GM23338 (cell line): ENCODE results near the gene PVALEF. TPM values are rescaled to one million over a fixed set of nuclear protein-coding genes. Genes with fewer than 3 reads are reported as not detected.

Source experiments
- ATAC-seq: fragments of 200-7000 bp; cut with Tn5 transposase; 3 replicates; pipeline ENCODE4 v1.9.1; 2020
- DNase-seq: peaks from one replicate; pipeline ENCODE4 v3.0.0-alpha.2; 2015; ENCODE audit warnings: low spot score
- H2AFZ ChIP-seq: fragments of 200-600 bp; sonication (generic); 2 replicates; pipeline ENCODE4 v1.8.0; 2016; ENCODE audit warnings: antibody characterized with exemption, mild to moderate bottlenecking, moderate library complexity
- H3F3A ChIP-seq: fragments of 200-600 bp; sonication (generic); replicated peaks from 2 replicates; pipeline ENCODE4 v1.8.0; 2017; ENCODE audit warnings: antibody characterized with exemption, mixed run types, low read depth
- H3K27ac ChIP-seq: fragments of 200-600 bp; sonication (generic); 2 replicates; pipeline ENCODE4 v1.6.1; 2016; ENCODE audit warnings: low read depth
- H3K27me3 ChIP-seq: fragments of 200-600 bp; sonication (generic); 2 replicates; pipeline ENCODE4 v1.8.0; 2016; ENCODE audit warnings: mild to moderate bottlenecking, mixed run types, moderate library complexity; ENCODE audit not compliant: insufficient read depth
- H3K36me3 ChIP-seq: fragments of 200-600 bp; sonication (generic); 2 replicates; pipeline ENCODE4 v1.8.0; 2016; ENCODE audit warnings: mild to moderate bottlenecking; ENCODE audit not compliant: insufficient read depth
- H3K4me1 ChIP-seq: fragments of 200-600 bp; sonication (generic); 2 replicates; pipeline ENCODE4 v1.8.0; 2016; ENCODE audit warnings: mild to moderate bottlenecking, moderate library complexity; ENCODE audit not compliant: insufficient read depth
- H3K4me2 ChIP-seq: fragments of 200-600 bp; sonication (generic); 2 replicates; pipeline ENCODE4 v1.7.1; 2017; ENCODE audit warnings: mixed run types
- H3K4me3 ChIP-seq: fragments of 200-600 bp; sonication (generic); 2 replicates; pipeline ENCODE4 v1.6.1; 2016; ENCODE audit warnings: mixed run types
- H3K79me2 ChIP-seq: fragments of 200-600 bp; sonication (generic); replicated peaks from 2 replicates; pipeline ENCODE4 v1.8.0; 2017; ENCODE audit warnings: mild to moderate bottlenecking; ENCODE audit not compliant: insufficient read depth
- H3K9me2 ChIP-seq: fragments of 200-600 bp; sonication (generic); 2 replicates; pipeline ENCODE4 v1.8.0; 2017; ENCODE audit not compliant: insufficient read depth
- H4K20me1 ChIP-seq: fragments of 200-600 bp; sonication (generic); replicated peaks from 2 replicates; pipeline ENCODE4 v1.8.0; 2017; ENCODE audit warnings: mild to moderate bottlenecking; ENCODE audit not compliant: insufficient read depth
- H3K27ac Mint-ChIP-seq: 2 replicates; pipeline ENCODE4 v1.8.0; 2020; ENCODE audit warnings: inconsistent platforms, mild to moderate bottlenecking, moderate library complexity, mixed read lengths
- H3K27me3 Mint-ChIP-seq: 3 replicates; pipeline ENCODE4 v1.8.0; 2022; ENCODE audit warnings: low read depth, mild to moderate bottlenecking, moderate library complexity, mixed read lengths, inconsistent platforms; ENCODE audit not compliant: insufficient read depth, poor library complexity
- H3K36me3 Mint-ChIP-seq: 3 replicates; pipeline ENCODE4 v1.8.0; 2021; ENCODE audit warnings: low read depth, mild to moderate bottlenecking, inconsistent platforms, moderate library complexity, mixed read lengths
- H3K4me1 Mint-ChIP-seq: 3 replicates; pipeline ENCODE4 v1.8.0; 2020; ENCODE audit warnings: mild to moderate bottlenecking, inconsistent platforms, mixed read lengths
- H3K4me3 Mint-ChIP-seq: 3 replicates; pipeline ENCODE4 v1.8.0; 2021; ENCODE audit warnings: moderate library complexity, mild to moderate bottlenecking, inconsistent platforms, mixed read lengths
- H3K9me3 Mint-ChIP-seq: 3 replicates; pipeline ENCODE4 v1.8.0; 2020; ENCODE audit warnings: moderate library complexity, mild to moderate bottlenecking, inconsistent platforms, mixed read lengths
- EZH2 ChIP-seq: fragments of 200-600 bp; sonication (generic); IDR thresholded peaks from one replicate; pipeline ENCODE4 v1.8.0; 2017; ENCODE audit warnings: antibody characterized with exemption, mild to moderate bottlenecking, low read depth; ENCODE audit not compliant: unreplicated experiment
- JUNB ChIP-seq: IDR thresholded peaks from one replicate; pipeline ENCODE4 v1.6.1; 2016; ENCODE audit warnings: antibody characterized with exemption; ENCODE audit not compliant: unreplicated experiment
- NANOG ChIP-seq: IDR thresholded peaks from 2 replicates; pipeline ENCODE4 v1.6.1; 2016; ENCODE audit warnings: antibody characterized with exemption, borderline replicate concordance
- ZNF462 ChIP-seq: fragments of 250-450 bp; sonication (Bioruptor Pico); IDR thresholded peaks from 2 replicates; pipeline ENCODE4 v1.5.0; 2020; ENCODE audit warnings: mild to moderate bottlenecking, moderate library complexity
- polyA plus RNA-seq: library from polyadenylated mRNA; unstranded; fragments of >200 nt; fragmentation: Nextera tagmentation; extraction: Ambion mirVana; gene quantifications from 2 replicates; pipeline ENCODE4 v1.2.1, GENCODE V29; 2016
- total RNA-seq: library from RNA; depleted of rRNA; stranded (reverse); fragments of >200 nt; shearing (Covaris generic); gene quantifications from 2 replicates; pipeline ENCODE4 v1.2.3, GENCODE V29; 2014
- TF ChIP-seq, protein P1 (sequence below): IDR thresholded peaks from 2 replicates; pipeline ENCODE4 v1.6.1; 2016; ENCODE audit warnings: antibody characterized with exemption
- TF ChIP-seq, protein P2 (sequence below), 2 experiments: fragments of 200-600 bp in 1 of 2; sonication (generic) in 1 of 2; conservative IDR thresholded peaks; 2 replicates each; pipeline versions ENCODE4 v1.5.1 to v1.6.1; 2016 to 2017; ENCODE audit warnings: antibody characterized with exemption in 2 of 2, low read depth in 2 of 2, mild to moderate bottlenecking in 2 of 2, moderate library complexity in 1 of 2
- TF ChIP-seq, protein P3 (sequence below): IDR thresholded peaks from one replicate; pipeline ENCODE4 v1.6.1; 2018; ENCODE audit warnings: antibody characterized with exemption; ENCODE audit not compliant: unreplicated experiment

The PVALEF gene
- total and polyA plus RNA-seq, 2 experiments from 2014 or later = not detected

GRCh38 chr17:81179220-81179619, 13.9 kb downstream of the PVALEF start (continued):
- TF ChIP-seq ZNF462 = no peak
- no peak for TF ChIP-seq EZH2
- TF ChIP-seq, protein P1, sequence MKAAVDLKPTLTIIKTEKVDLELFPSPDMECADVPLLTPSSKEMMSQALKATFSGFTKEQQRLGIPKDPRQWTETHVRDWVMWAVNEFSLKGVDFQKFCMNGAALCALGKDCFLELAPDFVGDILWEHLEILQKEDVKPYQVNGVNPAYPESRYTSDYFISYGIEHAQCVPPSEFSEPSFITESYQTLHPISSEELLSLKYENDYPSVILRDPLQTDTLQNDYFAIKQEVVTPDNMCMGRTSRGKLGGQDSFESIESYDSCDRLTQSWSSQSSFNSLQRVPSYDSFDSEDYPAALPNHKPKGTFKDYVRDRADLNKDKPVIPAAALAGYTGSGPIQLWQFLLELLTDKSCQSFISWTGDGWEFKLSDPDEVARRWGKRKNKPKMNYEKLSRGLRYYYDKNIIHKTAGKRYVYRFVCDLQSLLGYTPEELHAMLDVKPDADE = no peak
- TF ChIP-seq, protein P2, sequence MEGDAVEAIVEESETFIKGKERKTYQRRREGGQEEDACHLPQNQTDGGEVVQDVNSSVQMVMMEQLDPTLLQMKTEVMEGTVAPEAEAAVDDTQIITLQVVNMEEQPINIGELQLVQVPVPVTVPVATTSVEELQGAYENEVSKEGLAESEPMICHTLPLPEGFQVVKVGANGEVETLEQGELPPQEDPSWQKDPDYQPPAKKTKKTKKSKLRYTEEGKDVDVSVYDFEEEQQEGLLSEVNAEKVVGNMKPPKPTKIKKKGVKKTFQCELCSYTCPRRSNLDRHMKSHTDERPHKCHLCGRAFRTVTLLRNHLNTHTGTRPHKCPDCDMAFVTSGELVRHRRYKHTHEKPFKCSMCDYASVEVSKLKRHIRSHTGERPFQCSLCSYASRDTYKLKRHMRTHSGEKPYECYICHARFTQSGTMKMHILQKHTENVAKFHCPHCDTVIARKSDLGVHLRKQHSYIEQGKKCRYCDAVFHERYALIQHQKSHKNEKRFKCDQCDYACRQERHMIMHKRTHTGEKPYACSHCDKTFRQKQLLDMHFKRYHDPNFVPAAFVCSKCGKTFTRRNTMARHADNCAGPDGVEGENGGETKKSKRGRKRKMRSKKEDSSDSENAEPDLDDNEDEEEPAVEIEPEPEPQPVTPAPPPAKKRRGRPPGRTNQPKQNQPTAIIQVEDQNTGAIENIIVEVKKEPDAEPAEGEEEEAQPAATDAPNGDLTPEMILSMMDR (conservative IDR thresholded peaks at IDR 0.05; ENCODE audit: low read depth in 2 of 2) = no peak
- no peak for TF ChIP-seq NANOG
- no peak for TF ChIP-seq JUNB

DNA sequence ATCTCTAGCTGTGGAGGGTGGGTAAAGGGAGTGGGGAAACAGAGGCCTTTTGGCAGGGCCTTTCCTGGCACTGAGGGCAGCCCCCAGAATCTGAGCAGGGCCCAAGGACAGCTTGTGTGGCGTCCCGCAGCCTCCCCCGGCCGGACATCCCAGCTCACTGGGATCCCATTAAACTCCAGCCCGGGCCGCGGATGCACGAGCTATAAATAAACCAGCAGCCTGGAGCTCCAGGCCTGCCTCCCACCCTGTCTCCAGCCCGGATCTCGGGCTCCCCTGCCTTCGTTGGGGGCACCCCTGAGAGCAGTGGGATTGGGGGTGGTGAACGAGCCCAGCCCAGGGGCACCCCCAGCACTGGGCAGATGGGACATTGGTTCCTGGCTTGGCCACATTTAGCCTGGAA, 14.6 kb downstream of the PVALEF start:
- H2AFZ ChIP-seq = no peak overlapping the region
- H3F3A ChIP-seq = no peaks in the 10 kb centered on the region
- ATAC-seq = no peak
- Mint-ChIP-seq H3K36me3 (no peaks in the 10 kb centered on the region), H3K4me3 (no peak overlapping the region), H3K9me3 (no peaks in the 10 kb centered on the region; the same call in 2 of the 3 replicates), H3K27ac (no peak overlapping the region), H3K4me1 (no peaks in the 10 kb centered on the region), H3K27me3 (peaks cover 10% of the 10 kb centered on the region)
- H3K9me2 ChIP-seq = no peaks in the 10 kb centered on the region
- H3K4me3 ChIP-seq = no peak overlapping the region
- H3K27me3 ChIP-seq = no peaks in the 10 kb centered on the region
- H4K20me1 ChIP-seq = no peaks in the 10 kb centered on the region
- H3K27ac ChIP-seq = no peak overlapping the region
- no peak overlapping the region for H3K4me2 ChIP-seq
- no peak for DNase-seq
- no peaks in the 10 kb centered on the region for H3K4me1 ChIP-seq
- H3K79me2 ChIP-seq = no peaks in the 10 kb centered on the region
- no peaks in the 10 kb centered on the region for H3K36me3 ChIP-seq
- TF ChIP-seq JUNB (no peak), EZH2 (no peak)
- TF ChIP-seq, protein P1 = no peak
- TF ChIP-seq, protein P3, sequence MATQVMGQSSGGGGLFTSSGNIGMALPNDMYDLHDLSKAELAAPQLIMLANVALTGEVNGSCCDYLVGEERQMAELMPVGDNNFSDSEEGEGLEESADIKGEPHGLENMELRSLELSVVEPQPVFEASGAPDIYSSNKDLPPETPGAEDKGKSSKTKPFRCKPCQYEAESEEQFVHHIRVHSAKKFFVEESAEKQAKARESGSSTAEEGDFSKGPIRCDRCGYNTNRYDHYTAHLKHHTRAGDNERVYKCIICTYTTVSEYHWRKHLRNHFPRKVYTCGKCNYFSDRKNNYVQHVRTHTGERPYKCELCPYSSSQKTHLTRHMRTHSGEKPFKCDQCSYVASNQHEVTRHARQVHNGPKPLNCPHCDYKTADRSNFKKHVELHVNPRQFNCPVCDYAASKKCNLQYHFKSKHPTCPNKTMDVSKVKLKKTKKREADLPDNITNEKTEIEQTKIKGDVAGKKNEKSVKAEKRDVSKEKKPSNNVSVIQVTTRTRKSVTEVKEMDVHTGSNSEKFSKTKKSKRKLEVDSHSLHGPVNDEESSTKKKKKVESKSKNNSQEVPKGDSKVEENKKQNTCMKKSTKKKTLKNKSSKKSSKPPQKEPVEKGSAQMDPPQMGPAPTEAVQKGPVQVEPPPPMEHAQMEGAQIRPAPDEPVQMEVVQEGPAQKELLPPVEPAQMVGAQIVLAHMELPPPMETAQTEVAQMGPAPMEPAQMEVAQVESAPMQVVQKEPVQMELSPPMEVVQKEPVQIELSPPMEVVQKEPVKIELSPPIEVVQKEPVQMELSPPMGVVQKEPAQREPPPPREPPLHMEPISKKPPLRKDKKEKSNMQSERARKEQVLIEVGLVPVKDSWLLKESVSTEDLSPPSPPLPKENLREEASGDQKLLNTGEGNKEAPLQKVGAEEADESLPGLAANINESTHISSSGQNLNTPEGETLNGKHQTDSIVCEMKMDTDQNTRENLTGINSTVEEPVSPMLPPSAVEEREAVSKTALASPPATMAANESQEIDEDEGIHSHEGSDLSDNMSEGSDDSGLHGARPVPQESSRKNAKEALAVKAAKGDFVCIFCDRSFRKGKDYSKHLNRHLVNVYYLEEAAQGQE = no peak
